H1 (cell line): ENCODE data around the gene GOSR1. TPM values are rescaled to one million over a fixed set of nuclear protein-coding genes. Genes with fewer than 3 reads are reported as not detected.

ENCODE experiments used
- CTCF ChIA-PET: fragments of 300-600 bp; sonication (Branson Sonifier 250); formaldehyde crosslinking; loops from one replicate; lab custom pipeline; 2021; ENCODE audit not compliant: partially characterized antibody; lab: Charles Lee
- POLR2A ChIA-PET: fragments of 300-600 bp; sonication (Branson Sonifier 250); formaldehyde crosslinking; loops from one replicate; lab custom pipeline; 2021; ENCODE audit warnings: inconsistent platforms; ENCODE audit not compliant: partially characterized antibody; lab: Charles Lee
- DNase-seq, 2 experiments: peaks; one replicate each; pipeline versions ENCODE4 v3.0.0 to v3.0.0-alpha.2; 2010 to 2022; ENCODE audit warnings: low spot score in 2 of 2, low read depth in 1 of 2, mixed read lengths in 1 of 2
- FAIRE-seq: peaks from 2 replicates; lab custom pipeline; 2011; peaks lifted over from hg19 to GRCh38; lab: Jason Lieb, UNC
- H2AFZ ChIP-seq: 2 replicates; pipeline ENCODE4 v1.8.1; 2012; ENCODE audit warnings: low read length, inconsistent platforms
- H2AK5ac ChIP-seq: 2 replicates; pipeline ENCODE4 v1.6.1; 2013; ENCODE audit warnings: low read depth, low read length
- H2BK120ac ChIP-seq: replicated peaks from 2 replicates; pipeline ENCODE3; 2013; ENCODE audit warnings: low read depth, low read length, inconsistent platforms
- H2BK12ac ChIP-seq: 2 replicates; pipeline ENCODE4 v1.6.1; 2013; ENCODE audit warnings: low read depth, low read length
- H2BK15ac ChIP-seq: 2 replicates; pipeline ENCODE4 v1.6.1; 2013; ENCODE audit warnings: low read length
- H2BK20ac ChIP-seq: 2 replicates; pipeline ENCODE4 v1.6.1; 2013; ENCODE audit warnings: low read length
- H2BK5ac ChIP-seq: 2 replicates; pipeline ENCODE4 v1.6.1; 2013; ENCODE audit warnings: low read depth, low read length
- H3K14ac ChIP-seq: 2 replicates; pipeline ENCODE4 v1.6.1; 2013; ENCODE audit warnings: inconsistent platforms; ENCODE audit not compliant: insufficient read length
- H3K18ac ChIP-seq: 2 replicates; pipeline ENCODE4 v1.6.1; 2013; ENCODE audit warnings: low read length; ENCODE audit errors: extremely low read depth
- H3K23ac ChIP-seq: 2 replicates; pipeline ENCODE4 v1.6.1; 2013; ENCODE audit warnings: inconsistent platforms; ENCODE audit not compliant: insufficient read length
- H3K23me2 ChIP-seq: 2 replicates; pipeline ENCODE4 v1.6.1; 2013; ENCODE audit warnings: low read depth, low read length
- H3K27ac ChIP-seq: 2 replicates; pipeline ENCODE4 v1.6.1; 2011; ENCODE audit warnings: low read depth, low read length, inconsistent platforms
- H3K27me3 ChIP-seq, 4 experiments: replicated peaks in 1 of 4; 1 replicate in 1 of 4; 2 replicates in 3 of 4; pipeline versions ENCODE4 v1.6.1 to v1.8.1; 2011 to 2013; ENCODE audit warnings: low read length in 3 of 4, mild to moderate bottlenecking in 3 of 4, inconsistent platforms in 2 of 4, mixed read lengths in 2 of 4, moderate library complexity in 1 of 4; ENCODE audit not compliant: control insufficient read depth in 3 of 4, insufficient read depth in 3 of 4; ENCODE audit errors: extremely low read depth in 1 of 4
- H3K36me3 ChIP-seq, 4 experiments: 2 replicates each; pipeline versions ENCODE4 v1.6.1 to v1.8.1; 2011 to 2013; ENCODE audit warnings: mild to moderate bottlenecking in 4 of 4, low read length in 3 of 4, moderate library complexity in 2 of 4, control low read depth in 1 of 4, inconsistent platforms in 1 of 4; ENCODE audit not compliant: insufficient read depth in 4 of 4, control insufficient read depth in 2 of 4
- H3K4ac ChIP-seq: replicated peaks from 2 replicates; pipeline ENCODE3; 2013; ENCODE audit warnings: low read length, low read depth, mixed read lengths, inconsistent platforms; ENCODE audit not compliant: insufficient read length
- H3K4me1 ChIP-seq, 4 experiments: replicated peaks in 1 of 4; 1 replicate in 1 of 4; 2 replicates in 3 of 4; pipeline versions ENCODE4 v1.6.1 to v1.8.1; 2011 to 2013; ENCODE audit warnings: low read length in 3 of 4, inconsistent platforms in 2 of 4, mixed read lengths in 1 of 4; ENCODE audit not compliant: insufficient read depth in 4 of 4, control insufficient read depth in 3 of 4
- H3K4me2 ChIP-seq, 2 experiments: 2 replicates each; pipeline versions ENCODE4 v1.6.1 to v1.8.1; 2011 to 2013; ENCODE audit warnings: low read depth in 2 of 2, low read length in 2 of 2, control low read depth in 1 of 2, inconsistent platforms in 1 of 2, mild to moderate bottlenecking in 1 of 2; ENCODE audit not compliant: insufficient read depth in 1 of 2
- H3K4me3 ChIP-seq, 4 experiments: fragments of 200-600, 300-600 bp in 1 of 4; sonication (generic), shearing (Covaris generic), sonication (Bioruptor Twin) in 1 of 4; 2 replicates each; pipeline versions ENCODE4 v1.5.1 to v1.8.1; 2011 to 2016; ENCODE audit warnings: low read length in 4 of 4, low read depth in 3 of 4, control low read depth in 2 of 4, inconsistent platforms in 2 of 4, mild to moderate bottlenecking in 2 of 4, mixed read lengths in 1 of 4, moderate library complexity in 1 of 4; ENCODE audit not compliant: insufficient read depth in 2 of 4; ENCODE audit errors: extremely low read depth in 1 of 4
- H3K56ac ChIP-seq: replicated peaks from 2 replicates; pipeline ENCODE3; 2013; ENCODE audit warnings: low read depth, mild to moderate bottlenecking, mixed read lengths, low read length, inconsistent platforms; ENCODE audit not compliant: insufficient read length
- H3K79me1 ChIP-seq: 2 replicates; pipeline ENCODE4 v1.6.1; 2013; ENCODE audit warnings: low read depth, low read length, control low read depth
- H3K79me2 ChIP-seq, 2 experiments: 2 replicates each; pipeline versions ENCODE4 v1.6.1 to v1.8.1; 2012 to 2013; ENCODE audit warnings: low read length in 2 of 2, mild to moderate bottlenecking in 2 of 2, inconsistent platforms in 1 of 2; ENCODE audit not compliant: insufficient read depth in 2 of 2, control insufficient read depth in 1 of 2
- H3K9ac ChIP-seq, 4 experiments: replicated peaks in 1 of 4; 1 replicate in 1 of 4; 2 replicates in 3 of 4; pipeline versions ENCODE4 v1.6.1 to v1.8.1; 2011 to 2013; ENCODE audit warnings: low read depth in 3 of 4, low read length in 3 of 4, control low read depth in 2 of 4, mild to moderate bottlenecking in 2 of 4, moderate library complexity in 2 of 4, inconsistent platforms in 1 of 4; ENCODE audit errors: extremely low read depth in 1 of 4
- H3K9me3 ChIP-seq, 2 experiments: 2 replicates each; pipeline versions ENCODE4 v1.6.1 to v1.8.1; 2012 to 2013; ENCODE audit warnings: mild to moderate bottlenecking in 2 of 2, moderate library complexity in 2 of 2, control low read depth in 1 of 2, inconsistent platforms in 1 of 2, low read depth in 1 of 2, low read length in 1 of 2, mixed read lengths in 1 of 2; ENCODE audit not compliant: insufficient read depth in 2 of 2
- H4K20me1 ChIP-seq, 2 experiments: replicated peaks in 1 of 2; 2 replicates each; pipeline versions ENCODE3 to v1.8.1; 2011 to 2013; ENCODE audit warnings: inconsistent platforms in 2 of 2, low read length in 2 of 2, mild to moderate bottlenecking in 1 of 2; ENCODE audit not compliant: insufficient read depth in 2 of 2, control insufficient read depth in 1 of 2
- H4K5ac ChIP-seq: 2 replicates; pipeline ENCODE4 v1.6.1; 2013; ENCODE audit warnings: low read length, low read depth, mixed read lengths, inconsistent platforms; ENCODE audit not compliant: insufficient read length
- H4K8ac ChIP-seq: 2 replicates; pipeline ENCODE4 v1.8.0; 2013; ENCODE audit warnings: mild to moderate bottlenecking, moderate library complexity, low read length, inconsistent platforms; ENCODE audit not compliant: insufficient read depth; ENCODE audit errors: extremely low read depth
- H4K91ac ChIP-seq: replicated peaks from 2 replicates; pipeline ENCODE3; 2013; ENCODE audit warnings: low read length, mixed read lengths, inconsistent platforms; ENCODE audit not compliant: insufficient read length
- ASH2L ChIP-seq: fragments of 200-600, 300-600 bp; sonication (generic); IDR thresholded peaks from one replicate; pipeline ENCODE4 v1.7.1; 2017; ENCODE audit warnings: low read length
- CEBPB ChIP-seq: IDR thresholded peaks from 2 replicates; pipeline ENCODE4 v1.6.1; 2012; ENCODE audit warnings: low read depth, low read length
- CREB1 ChIP-seq: IDR thresholded peaks from 2 replicates; pipeline ENCODE4 v1.6.1; 2012; ENCODE audit warnings: inconsistent platforms
- EZH2 ChIP-seq: fragments of 200-600 bp; sonication (generic); IDR thresholded peaks from 2 replicates; pipeline ENCODE4 v1.7.1; 2012; ENCODE audit warnings: low read depth, mild to moderate bottlenecking, moderate library complexity, low read length, inconsistent platforms; ENCODE audit not compliant: severe bottlenecking
- JUN ChIP-seq: IDR thresholded peaks from 2 replicates; pipeline ENCODE4 v1.6.1; 2011; ENCODE audit warnings: low read depth, mild to moderate bottlenecking, improper control_type of control experiment, low read length
- MAFK ChIP-seq: IDR thresholded peaks from 2 replicates; pipeline ENCODE4 v1.6.1; 2012; ENCODE audit warnings: low read depth, mild to moderate bottlenecking, improper control_type of control experiment, low read length
- RNF2 ChIP-seq: fragments of 200-900, 300-1000 bp; sonication (generic); IDR thresholded peaks from 2 replicates; pipeline ENCODE4 v1.7.1; 2016; ENCODE audit warnings: borderline replicate concordance, low read depth, mild to moderate bottlenecking, antibody characterized with exemption, low read length; ENCODE audit not compliant: poor library complexity, severe bottlenecking; ENCODE audit errors: missing control alignments
- SIX5 ChIP-seq: IDR thresholded peaks from 2 replicates; pipeline ENCODE4 v1.6.1; 2011; ENCODE audit warnings: mild to moderate bottlenecking, low read depth, low read length
- YY1 ChIP-seq: IDR thresholded peaks from 2 replicates; pipeline ENCODE4 v1.6.1; 2011; ENCODE audit warnings: low read depth, mild to moderate bottlenecking, low read length
- WGBS, 2 experiments: shearing (Covaris generic) in 1 of 2; methylation state at CpG; one replicate each; pipeline versions ENCODE4 v1.1.6 to v1.1.7; 2013 to 2015; ENCODE audit warnings: low lambda C conversion rate in 2 of 2, mixed read lengths in 2 of 2, inconsistent platforms in 1 of 2, low coverage in 1 of 2, missing lambda C conversion rate in 1 of 2; ENCODE audit not compliant: insufficient replicate concordance in 2 of 2, insufficient coverage in 1 of 2, insufficient read length in 1 of 2; ENCODE audit errors: extremely low coverage in 1 of 2, missing lambda C conversion rate in 1 of 2; 5-methylcytosine and 5-hydroxymethylcytosine counted together
- long read RNA-seq, 2 experiments: library from RNA in 1 of 2; library from capped mRNA in 1 of 2; stranded (forward); transcript quantifications; one replicate each; pipeline ENCODE4 v2.0.0, GENCODE V29; 2021; ENCODE audit warnings: inconsistent platforms in 1 of 2
- polyA minus RNA-seq, 3 experiments: library from RNA; depleted of rRNA, polyadenylated mRNA; stranded (reverse); fragments of >200 nt; gene quantifications; 1 replicate in 2 of 3; 2 replicates in 1 of 3; pipeline ENCODE4 v1.2.3, GENCODE V29; 2011
- polyA plus RNA-seq, 7 experiments: library from polyadenylated mRNA; depleted of rRNA in 3 of 7; stranded (reverse) in 5 of 7; unstranded in 2 of 7; fragments of >200 nt in 5 of 7; fragments of 200-250 nt in 2 of 7; gene quantifications; 1 replicate in 5 of 7; 2 replicates in 1 of 7; 4 replicates in 1 of 7; pipeline versions ENCODE4 v1.2.1 to v1.2.3, GENCODE V29; 2011 to 2013; ENCODE audit warnings: missing spikeins in 2 of 7, mixed read lengths in 2 of 7
- total RNA-seq: library from RNA; stranded (reverse); fragmentation: NEBNext Ultra II Directional; extraction: Animal tissue kit (Norgen Biotek cat#: 25700); gene quantifications from 2 replicates; pipeline ENCODE4 v1.2.1, GENCODE V29; 2021

GOSR1 gene
- 38.0 and 43.3 TPM in 2 replicates for total RNA-seq
- 7.4 and 9.2 TPM in 2 replicates for polyA plus RNA-seq (2011; rRNA removed)
- 13.8 TPM for polyA plus RNA-seq (2011; cell fraction: cytosol; rRNA removed)
- polyA plus RNA-seq (2011; cell fraction: nucleus; rRNA removed): 6.8 TPM
- 26.1 to 37.0 TPM (median 30.5 TPM) in 4 replicates for polyA plus RNA-seq (2012, experiment 1 of 2)
- polyA plus RNA-seq (2012, experiment 2 of 2): 8.1 TPM
- 23.2 TPM for polyA plus RNA-seq (2013, experiment 1 of 2)
- polyA plus RNA-seq (2013, experiment 2 of 2): 23.0 TPM
- polyA minus RNA-seq (2011; rRNA and poly(A)+ RNA removed): 27.6 and 35.8 TPM in 2 replicates
- polyA minus RNA-seq (2011; cell fraction: cytosol; rRNA and poly(A)+ RNA removed): 14.2 TPM
- polyA minus RNA-seq (2011; cell fraction: nucleus; rRNA and poly(A)+ RNA removed): 33.2 TPM
- long read RNA-seq, experiment 1, full-length matches to known transcripts: 5 of 43 reads
- long read RNA-seq, experiment 1, partial matches to known transcripts: 30 of 43 reads
- long read RNA-seq, experiment 1, other reads (novel, unspliced or antisense): 8 of 43 reads
- long read RNA-seq, experiment 2, full-length matches to known transcripts: 15 of 25 reads
- long read RNA-seq, experiment 2, partial matches to known transcripts: 0 of 25 reads
- long read RNA-seq, experiment 2, other reads (novel, unspliced or antisense): 10 of 25 reads

DNA sequence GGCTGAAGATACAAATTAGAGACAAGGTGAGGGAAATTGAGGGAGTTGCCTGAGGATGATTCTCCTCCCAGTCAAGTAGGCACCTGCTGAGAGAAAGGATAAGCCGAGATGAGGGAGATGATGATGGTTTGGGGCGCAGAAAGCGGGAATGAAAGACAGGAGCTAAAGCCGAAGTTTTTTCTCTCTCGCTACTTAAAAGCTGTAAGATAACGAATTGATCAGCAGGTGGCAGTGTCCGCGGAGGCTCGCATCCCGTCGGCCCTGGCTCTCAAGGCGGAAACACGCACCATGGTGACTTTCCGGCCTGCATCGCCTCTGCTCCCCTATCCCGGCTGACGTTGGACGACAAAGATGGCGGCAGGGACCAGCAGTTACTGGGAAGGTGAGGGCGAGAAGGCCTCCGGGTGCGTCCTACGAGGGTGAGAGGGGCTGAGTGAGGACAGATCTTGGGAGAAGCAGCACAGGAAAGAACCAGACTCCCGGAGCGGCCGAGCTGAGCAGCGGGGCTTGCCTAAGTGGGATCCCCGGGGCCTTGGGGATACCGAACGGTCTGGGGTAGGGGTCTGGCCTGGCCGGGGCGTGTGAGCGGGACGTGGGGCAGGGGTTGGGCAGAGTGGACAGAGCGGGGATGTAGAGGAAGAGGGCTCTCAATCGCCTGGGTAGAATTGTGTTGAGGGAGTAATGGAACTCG lies at the start of gene GOSR1:
TSS of gene GOSR1 (plus strand) at position 326 of the 691 bp plus-strand sequence. CDS start at position 352, 26 bp downstream.
- H3K4me2 ChIP-seq: peak within 1 kb of the TSS; percentile 40 to 69
- H4K5ac ChIP-seq: peak within 1 kb of the TSS; percentile 81
- peaks cover 3 to 17% of the 10 kb centered on the region in 2 experiments; a peak in 3 of 4 replicates for H3K79me2 ChIP-seq
- no peaks in the 10 kb centered on the region for H3K79me1 ChIP-seq
- H2BK20ac ChIP-seq: no peak within 1 kb of the TSS
- no peaks in the 10 kb centered on the region for H3K9me3 ChIP-seq
- H3K27me3 ChIP-seq: no peaks in the 10 kb centered on the region; a peak in 1 of 7 replicates
- peak within 1 kb of the TSS; percentile 29 for H2BK12ac ChIP-seq
- H3K9ac ChIP-seq: peak within 1 kb of the TSS; percentile 70 to 95 (median 94)
- H2AK5ac ChIP-seq: no peak within 1 kb of the TSS
- H3K18ac ChIP-seq: peak within 1 kb of the TSS; percentile 73
- no peak within 1 kb of the TSS for H2BK120ac ChIP-seq
- peak within 1 kb of the TSS; percentile 67 for H4K91ac ChIP-seq
- H3K4ac ChIP-seq: no peak within 1 kb of the TSS
- POLR2A ChIA-PET: interaction anchor here (0.8 to 1.5 kb wide), 12 partner anchors 8 to 224 kb away, joined by 3 to 9 read pairs (median 3); partner anchors contain the start of gene BLMH
- peak within 1 kb of the TSS; percentile 97; the same call in 1 of the 2 replicates for H4K8ac ChIP-seq
- FAIRE-seq (peak; percentile 94), DNase-seq (peak; percentile 86 to 92)
- WGBS, 2 experiments: 2% methylated on average over 34 of the region's 37 CpGs; no CpG with 5 or more reads in 1 of the 2 experiments
- no peaks in the 10 kb centered on the region for H4K20me1 ChIP-seq
- peaks cover 0 to 13% (median 5%) of the 10 kb centered on the region in 4 experiments; a peak in 4 of 8 replicates for H3K36me3 ChIP-seq
- H2BK15ac ChIP-seq: no peak within 1 kb of the TSS
- peak within 1 kb of the TSS; percentile 92 for H3K27ac ChIP-seq
- H3K14ac ChIP-seq: no peak within 1 kb of the TSS
- CTCF ChIA-PET: interaction anchor here (0.6 to 2.7 kb wide), 18 partner anchors 9 to 242 kb away, joined by 3 to 15 read pairs (median 4); no protein-coding TSS in a partner anchor
- peak within 1 kb of the TSS; percentile 95 for H2AFZ ChIP-seq
- H3K23ac ChIP-seq: no peak within 1 kb of the TSS
- peak within 1 kb of the TSS; percentile 81 for H3K56ac ChIP-seq
- H3K23me2 ChIP-seq: peaks cover 3% of the 10 kb centered on the region; the same call in 1 of the 2 replicates
- peak within 1 kb of the TSS; percentile 66 to 90 (median 86) for H3K4me3 ChIP-seq
- H2BK5ac ChIP-seq: peak within 1 kb of the TSS; percentile 96
- peaks cover 0 to 3% (median 0%) of the 10 kb centered on the region in 4 experiments; a peak in 1 of 7 replicates for H3K4me1 ChIP-seq
- TF ChIP-seq ASH2L: peak; percentile 84
- TF ChIP-seq CEBPB: no peak
- TF ChIP-seq RNF2: no peak
- TF ChIP-seq SIX5: no peak
- peak; percentile 83 for TF ChIP-seq CREB1
- peak; percentile 98 for TF ChIP-seq YY1
- no peak for TF ChIP-seq JUN
- TF ChIP-seq MAFK: no peak
- TF ChIP-seq EZH2: no peak
